Uterus (tissue), 4 donors: Measurements from ENCODE around the gene WWOX. TPM values are rescaled to one million over a fixed set of nuclear protein-coding genes. Genes with fewer than 3 reads are reported as not detected.

Source experiments
- DNase-seq, 2 donors: peaks; one replicate each; pipeline ENCODE4 v3.0.0-alpha.2; 2019 to 2020
- H3K27ac ChIP-seq, 2 donors: fragments of 200-600 bp; sonication (generic); 1 replicate in 1 of 2; 2 replicates in 1 of 2; pipeline ENCODE4 v1.5.1; 2016 to 2018
- H3K27me3 ChIP-seq, 2 donors: fragments of 200-600 bp; sonication (generic); one replicate each; pipeline ENCODE4 v1.5.1; 2018 to 2019; ENCODE audit warnings: control low read depth in 1 of 2
- H3K36me3 ChIP-seq, 2 donors: fragments of 200-600 bp; sonication (generic); one replicate each; pipeline ENCODE4 v1.5.1; 2019; ENCODE audit warnings: control low read depth in 1 of 2
- H3K4me1 ChIP-seq, 2 donors: fragments of 200-600 bp; sonication (generic); one replicate each; pipeline ENCODE4 v1.5.1; 2018 to 2019; ENCODE audit warnings: control low read depth in 1 of 2
- H3K4me3 ChIP-seq, 2 donors: fragments of 200-600 bp; sonication (generic); 1 replicate in 1 of 2; 2 replicates in 1 of 2; pipeline ENCODE4 v1.5.1; 2018 to 2019; ENCODE audit warnings: mild to moderate bottlenecking in 1 of 2
- H3K9me3 ChIP-seq, 2 donors: fragments of 200-600 bp; sonication (generic); one replicate each; pipeline ENCODE4 v1.5.1; 2019; ENCODE audit warnings: control low read depth in 1 of 2
- CTCF ChIP-seq, 4 experiments: fragments of 200-600 bp in 2 of 4; fragments of 450-650 bp in 2 of 4; sonication (generic) in 2 of 4; IDR thresholded peaks; one replicate each; pipeline ENCODE4 v1.5.1; 2016 to 2019; ENCODE audit warnings: antibody characterized with exemption in 4 of 4, mild to moderate bottlenecking in 2 of 4, moderate library complexity in 1 of 4
- POLR2A ChIP-seq, 2 donors: fragments of 450-650 bp; IDR thresholded peaks; one replicate each; pipeline ENCODE4 v1.6.1; 2016; ENCODE audit warnings: antibody characterized with exemption in 2 of 2, mild to moderate bottlenecking in 1 of 2, moderate library complexity in 1 of 2
- intact Hi-C: fragments of 100-400 bp; cut with DNase I; formaldehyde crosslinking; loops from one replicate; pipeline ENCODE4 v1.15.1; 2023; ENCODE audit warnings: low total_unique reads
- total RNA-seq, 4 donors: library from RNA; depleted of rRNA in 3 of 4; stranded (reverse); fragments of >200 nt in 3 of 4; gene quantifications; one replicate each; pipeline versions ENCODE4 v1.1.0 to v1.2.4, GENCODE V29; 2014 to 2023
- donor health status: DM: yes; HTN: yes; CAD: no.

The WWOX gene
- total RNA-seq, 4 donors from 2014 or later = 34.1 to 99.9 (median 55.8) TPM

GRCh38 chr16:78331731-78332130 is 232.3 kb downstream of the WWOX start:
- Histone ChIP-seq H3K36me3 (no peaks in the 10 kb centered on the region), H3K4me1 (peaks cover 0 to 4% of the 10 kb centered on the region in 2 donors), H3K9me3 (no peaks in the 10 kb centered on the region), H3K27ac (no peak overlapping the region), H3K4me3 (no peak overlapping the region), H3K27me3 (no peaks in the 10 kb centered on the region)
- DNase-seq = no peak
- intact Hi-C loops = no loop called here
- TF ChIP-seq POLR2A (IDR thresholded peaks at IDR 0.05) (no peak), CTCF (IDR thresholded peaks at IDR 0.05) (no peak)

- Histone ChIP-seq H3K4me3 (no peak overlapping the region), H3K27me3 (no peaks in the 10 kb centered on the region), H3K9me3 (no peaks in the 10 kb centered on the region), H3K36me3 (no peaks in the 10 kb centered on the region), H3K27ac (no peak overlapping the region), H3K4me1 (peaks cover 0 to 4% of the 10 kb centered on the region in 2 donors)
- TF ChIP-seq POLR2A (IDR thresholded peaks at IDR 0.05) (no peak), CTCF (IDR thresholded peaks at IDR 0.05) (no peak)
- no peak for DNase-seq
- intact Hi-C loops = no loop called here
These were observed 234.4 kb downstream of the WWOX start for GRCh38 chr16:78333808-78334207.

DNA sequence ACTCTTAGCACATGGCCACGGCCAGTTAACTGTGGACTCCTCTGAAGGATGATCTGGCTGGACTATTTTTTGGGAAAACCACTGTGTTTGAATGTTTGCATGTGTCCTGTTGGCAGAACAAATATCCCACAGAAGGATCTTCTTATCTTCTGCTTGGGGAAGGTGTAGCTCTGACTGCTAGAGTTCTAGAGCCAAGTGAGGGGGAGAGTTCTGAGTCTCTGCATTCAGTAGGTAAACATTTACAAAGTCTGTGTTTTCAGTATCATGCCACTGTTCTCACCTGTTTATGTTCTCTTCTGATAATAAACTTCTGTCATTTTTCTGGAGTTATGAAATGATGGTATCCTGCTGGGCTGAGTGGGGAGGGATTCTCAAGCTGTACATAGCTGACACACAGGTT is 241.1 kb downstream of the WWOX start:
- no peaks in the 10 kb centered on the region for H3K27me3 ChIP-seq
- H3K9me3 ChIP-seq = no peaks in the 10 kb centered on the region
- TF ChIP-seq CTCF (IDR thresholded peaks at IDR 0.05) = no peak
- no peak for TF ChIP-seq POLR2A (IDR thresholded peaks at IDR 0.05)
- DNase-seq = no peak
- no peak overlapping the region for H3K4me3 ChIP-seq
- H3K36me3 ChIP-seq = no peaks in the 10 kb centered on the region
- intact Hi-C loops = no loop called here
- H3K4me1 ChIP-seq = no peaks in the 10 kb centered on the region
- no peak overlapping the region for H3K27ac ChIP-seq

DNA sequence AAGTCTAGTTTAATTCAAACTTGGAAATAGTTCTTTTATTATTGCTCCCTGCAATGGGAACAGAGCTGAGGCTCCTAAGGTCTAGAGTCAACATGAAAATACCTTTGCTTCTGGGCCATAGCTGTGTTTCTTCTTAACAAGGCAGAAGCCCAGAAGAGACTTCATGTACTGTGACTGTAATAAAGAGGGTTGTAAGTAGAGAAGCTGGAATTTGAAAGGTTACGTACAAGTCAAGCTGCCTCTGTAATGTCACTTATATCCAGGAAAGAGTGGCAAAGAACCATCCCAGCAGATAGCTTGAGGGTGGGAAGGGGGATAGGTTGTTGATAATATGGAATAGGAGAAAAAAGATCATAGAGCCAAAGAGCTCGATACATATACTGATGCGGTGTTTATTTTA is 248.6 kb downstream of the WWOX start:
- no peaks in the 10 kb centered on the region for H3K36me3 ChIP-seq
- H3K27ac ChIP-seq = no peak overlapping the region
- TF ChIP-seq CTCF (IDR thresholded peaks at IDR 0.05) (no peak), POLR2A (IDR thresholded peaks at IDR 0.05) (no peak)
- no peaks in the 10 kb centered on the region for H3K9me3 ChIP-seq
- no peaks in the 10 kb centered on the region for H3K27me3 ChIP-seq
- H3K4me3 ChIP-seq = no peak overlapping the region
- no peaks in the 10 kb centered on the region for H3K4me1 ChIP-seq
- DNase-seq = no peak
- intact Hi-C loops = no loop called here

- TF ChIP-seq CTCF (IDR thresholded peaks at IDR 0.05) = no peak
- TF ChIP-seq POLR2A (IDR thresholded peaks at IDR 0.05) = no peak
- intact Hi-C loops = no loop called here
- DNase-seq = no peak
These were observed 249.4 kb downstream of the WWOX start for GRCh38 chr16:78348886-78349285.

More at GRCh38 chr16:78348886-78349285, 249.4 kb downstream of the WWOX start:
- Histone ChIP-seq H3K4me3 (no peak overlapping the region), H3K27me3 (no peaks in the 10 kb centered on the region), H3K4me1 (no peaks in the 10 kb centered on the region), H3K36me3 (no peaks in the 10 kb centered on the region), H3K27ac (no peak overlapping the region), H3K9me3 (no peaks in the 10 kb centered on the region)
